Body of pancreas (tissue), 4 donors: ENCODE data around the gene FABP1.

Experiments
- CTCF ChIP-seq, 7 experiments: fragments of 450-650 bp in 4 of 7; fragments of 200-600 bp in 3 of 7; sonication (generic) in 3 of 7; IDR thresholded peaks; one replicate each; pipeline ENCODE4 v1.5.1; 2016 to 2019; ENCODE audit warnings: antibody characterized with exemption in 7 of 7
- POLR2A ChIP-seq, 3 donors: fragments of 450-650 bp; IDR thresholded peaks; one replicate each; pipeline ENCODE4 v1.6.1; 2016; ENCODE audit warnings: antibody characterized with exemption in 3 of 3, mild to moderate bottlenecking in 2 of 3

DNA sequence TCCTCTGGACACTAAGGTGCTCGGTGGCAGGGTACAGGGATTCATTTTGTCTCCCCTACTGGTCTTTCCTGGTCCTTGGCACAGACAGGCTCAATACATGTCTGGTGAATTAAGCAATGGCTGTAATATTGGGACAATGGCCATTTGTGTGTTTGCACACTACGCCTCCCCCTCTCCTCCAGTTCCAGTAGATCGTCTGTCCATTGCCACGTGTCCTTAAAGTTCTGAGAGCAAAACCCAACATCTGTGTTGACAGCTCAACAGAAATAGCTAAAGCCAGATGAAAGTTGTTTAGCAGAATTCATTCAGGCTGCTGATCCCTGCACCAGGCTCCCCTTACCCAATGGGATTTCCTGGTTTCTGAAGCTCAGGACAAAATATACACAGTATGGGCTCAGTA lies 9.0 kb upstream of the FABP1 start:
- TF ChIP-seq CTCF (IDR thresholded peaks at IDR 0.05) (no peak), POLR2A (IDR thresholded peaks at IDR 0.05) (no peak)
